CD8-positive, alpha-beta memory T cell (primary cell): Measurements from ENCODE around the gene ARHGAP44. TPM values are rescaled to one million over a fixed set of nuclear protein-coding genes. Genes with fewer than 3 reads are reported as not detected.

ENCODE experiments used
- CTCF ChIA-PET: fragments of 350-600 bp; sonication (Branson Sonifier 250); formaldehyde crosslinking; loops from one replicate; lab custom pipeline; 2021; ENCODE audit warnings: antibody characterized with exemption; lab: Charles Lee
- POLR2A ChIA-PET: fragments of 350-600 bp; sonication (Branson Sonifier 250); formaldehyde crosslinking; loops from one replicate; lab custom pipeline; 2021; ENCODE audit warnings: antibody characterized with exemption; lab: Charles Lee
- DNase-seq, 5 donors: peaks; one replicate each; pipeline versions ENCODE4 v3.0.0 to v3.0.0-alpha.2; 2020 to 2022; ENCODE audit warnings: mixed read lengths in 1 of 5
- H3K27ac ChIP-seq: one replicate; pipeline ENCODE4 v1.7.0; 2013; ENCODE audit warnings: low read depth, mild to moderate bottlenecking, low read length, moderate library complexity
- H3K27me3 ChIP-seq: 2 replicates; pipeline ENCODE4 v1.7.0; 2013; ENCODE audit warnings: low read length, mild to moderate bottlenecking; ENCODE audit not compliant: insufficient read depth, poor library complexity, severe bottlenecking
- H3K36me3 ChIP-seq: 2 replicates; pipeline ENCODE4 v1.7.0; 2013; ENCODE audit warnings: mild to moderate bottlenecking, low read length, moderate library complexity; ENCODE audit not compliant: insufficient read depth
- H3K4me1 ChIP-seq: 2 replicates; pipeline ENCODE4 v1.7.0; 2013; ENCODE audit warnings: mild to moderate bottlenecking, low read length, moderate library complexity; ENCODE audit not compliant: insufficient read depth
- H3K4me3 ChIP-seq: 2 replicates; pipeline ENCODE4 v1.7.0; 2013; ENCODE audit warnings: mild to moderate bottlenecking, low read length
- H3K9me3 ChIP-seq: 2 replicates; pipeline ENCODE4 v1.7.0; 2013; ENCODE audit warnings: mild to moderate bottlenecking, low read length
- H3K27ac Mint-ChIP-seq, 8 donors: one replicate each; pipeline ENCODE4 v1.8.0; 2020 to 2021; ENCODE audit warnings: mixed read lengths in 8 of 8, mild to moderate bottlenecking in 6 of 8, inconsistent platforms in 3 of 8, moderate library complexity in 3 of 8
- H3K27me3 Mint-ChIP-seq, 2 donors: one replicate each; pipeline ENCODE4 v1.8.0; 2020 to 2021; ENCODE audit warnings: mixed read lengths in 2 of 2, mild to moderate bottlenecking in 1 of 2, moderate library complexity in 1 of 2
- H3K36me3 Mint-ChIP-seq, 3 donors: one replicate each; pipeline ENCODE4 v1.8.0; 2020 to 2021; ENCODE audit warnings: mixed read lengths in 3 of 3, inconsistent platforms in 1 of 3, mild to moderate bottlenecking in 1 of 3
- H3K4me1 Mint-ChIP-seq, 3 donors: one replicate each; pipeline ENCODE4 v1.8.0; 2020 to 2021; ENCODE audit warnings: mixed read lengths in 3 of 3, inconsistent platforms in 1 of 3, mild to moderate bottlenecking in 1 of 3
- H3K4me3 Mint-ChIP-seq, 7 donors: one replicate each; pipeline ENCODE4 v1.8.0; 2020 to 2021; ENCODE audit warnings: mixed read lengths in 7 of 7, mild to moderate bottlenecking in 6 of 7, moderate library complexity in 4 of 7, inconsistent platforms in 2 of 7
- H3K9me3 Mint-ChIP-seq, 5 donors: one replicate each; pipeline ENCODE4 v1.8.0; 2020 to 2022; ENCODE audit warnings: mixed read lengths in 5 of 5, mild to moderate bottlenecking in 3 of 5, moderate library complexity in 2 of 5, inconsistent platforms in 1 of 5
- polyA plus RNA-seq: library from polyadenylated mRNA; unstranded; fragments of 300-500 nt; fragmentation: Illumina TruSeq; gene quantifications from one replicate; pipeline ENCODE4 v1.2.3, GENCODE V29; 2021
- total RNA-seq, 2 experiments: library from RNA; stranded (reverse); gene quantifications; one replicate each; pipeline ENCODE4 v1.2.3, GENCODE V29; 2021

ARHGAP44 gene
- total and polyA plus RNA-seq, 3 experiments from 2014 or later = not detected

DNA sequence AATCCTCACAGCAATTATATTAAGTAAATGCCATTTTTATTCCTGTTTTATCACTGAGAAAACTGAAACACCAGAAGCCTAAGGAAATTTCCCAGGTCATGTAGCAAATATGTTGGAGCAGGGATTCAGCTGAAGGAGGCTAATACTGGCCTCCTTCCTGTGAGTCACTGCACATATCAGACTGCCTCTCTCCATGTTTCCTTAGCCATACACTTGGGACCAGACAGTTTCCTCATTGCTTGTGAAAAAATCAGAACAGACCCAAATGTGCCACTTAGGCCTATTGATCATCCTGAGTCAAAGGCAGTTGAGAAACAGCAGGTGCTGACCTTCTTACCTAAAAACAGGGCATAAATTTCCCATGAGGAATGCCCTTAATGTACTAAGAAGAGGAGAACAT, 247.5 kb downstream of the ARHGAP44 start:
- CTCF ChIA-PET = no interaction called here
- POLR2A ChIA-PET = no interaction called here
- Histone ChIP-seq H3K27ac (no peak overlapping the region), H3K4me3 (no peak overlapping the region), H3K9me3 (no peaks in the 10 kb centered on the region), H3K36me3 (no peaks in the 10 kb centered on the region), H3K4me1 (peaks cover 6% of the 10 kb centered on the region), H3K27me3 (no peaks in the 10 kb centered on the region)
- Mint-ChIP-seq H3K27ac (no peak overlapping the region), H3K4me3 (no peak overlapping the region), H3K27me3 (peaks cover 4 to 33% of the 10 kb centered on the region in 2 donors), H3K9me3 (peaks cover 5 to 20% (median 12%) of the 10 kb centered on the region in 5 donors), H3K4me1 (peaks cover 3 to 6% (median 4%) of the 10 kb centered on the region in 3 donors), H3K36me3 (peaks cover 0 to 22% (median 5%) of the 10 kb centered on the region in 3 donors)
- no peak for DNase-seq

DNA sequence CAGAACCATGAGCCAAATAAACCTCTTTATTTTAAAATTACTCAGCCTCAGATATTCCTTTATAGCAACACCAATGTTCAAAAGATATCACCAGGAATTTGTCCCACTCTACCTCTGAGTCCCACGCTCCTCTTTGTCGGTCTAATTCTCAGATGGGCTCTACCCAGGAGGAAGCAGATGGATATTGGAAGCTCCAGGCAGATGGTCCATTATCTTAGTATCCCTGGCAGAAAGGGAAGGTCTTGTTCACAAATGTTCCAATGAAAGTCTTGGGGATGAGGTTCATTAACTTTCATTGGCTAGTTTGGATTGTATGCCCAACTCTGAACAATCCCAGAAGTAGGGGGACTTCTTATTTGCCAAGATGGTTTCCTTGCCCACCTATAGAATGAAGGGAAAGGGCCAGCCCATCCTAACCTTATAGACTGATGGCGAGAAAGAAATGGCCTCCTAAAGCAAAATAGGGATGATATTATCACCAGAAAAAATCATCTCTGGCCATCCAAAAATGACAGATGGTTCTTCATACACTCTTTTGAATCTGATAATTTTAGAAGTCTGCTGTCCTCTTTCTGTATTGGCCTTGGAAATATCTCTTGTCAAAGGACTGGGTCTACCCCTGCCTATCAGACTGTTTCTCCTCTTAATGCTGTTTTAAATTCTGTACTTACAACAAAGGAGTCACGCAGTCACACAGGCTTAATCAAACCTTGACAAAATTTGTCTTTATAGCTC, 249.8 kb downstream of the ARHGAP44 start:
- ChIA-PET CTCF (interaction anchor here (4.6 kb wide), 1 partner anchor 9 kb away, joined by 26 read pairs; no protein-coding TSS in a partner anchor), POLR2A (no interaction called here)
- H3K9me3 ChIP-seq = no peaks in the 10 kb centered on the region
- Mint-ChIP-seq H3K4me1 (no peaks in the 10 kb centered on the region), H3K9me3 (peaks cover 5 to 20% (median 12%) of the 10 kb centered on the region in 5 donors), H3K36me3 (peaks cover 0 to 22% (median 5%) of the 10 kb centered on the region in 3 donors), H3K4me3 (no peak overlapping the region), H3K27ac (no peak overlapping the region), H3K27me3 (peaks cover 6 to 50% of the 10 kb centered on the region in 2 donors)
- no peaks in the 10 kb centered on the region for H3K36me3 ChIP-seq
- no peak for DNase-seq
- no peaks in the 10 kb centered on the region for H3K4me1 ChIP-seq
- no peak overlapping the region for H3K27ac ChIP-seq
- H3K4me3 ChIP-seq = no peak overlapping the region
- no peaks in the 10 kb centered on the region for H3K27me3 ChIP-seq

Other genes with a start within 250 kb of the ARHGAP44 start
- not detected for gene MYOCD, start 123.6 kb upstream of the ARHGAP44 start, total RNA-seq
- not detected for gene MYOCD, start 123.6 kb upstream of the ARHGAP44 start, polyA plus RNA-seq
- gene ELAC2, start 228.5 kb downstream of the ARHGAP44 start, total RNA-seq = 10 to 100 TPM; 84.5 to 86.3 TPM
- 54.2 TPM for gene ELAC2, start 228.5 kb downstream of the ARHGAP44 start, polyA plus RNA-seq